ENCODE data around the gene DCLRE1A.
"Not testable (repeated sequence)": the region's sequence is repeated elsewhere in the genome, so short reads cannot be mapped to it uniquely, and the experiment has no call there.

DCLRE1A gene

DNA sequence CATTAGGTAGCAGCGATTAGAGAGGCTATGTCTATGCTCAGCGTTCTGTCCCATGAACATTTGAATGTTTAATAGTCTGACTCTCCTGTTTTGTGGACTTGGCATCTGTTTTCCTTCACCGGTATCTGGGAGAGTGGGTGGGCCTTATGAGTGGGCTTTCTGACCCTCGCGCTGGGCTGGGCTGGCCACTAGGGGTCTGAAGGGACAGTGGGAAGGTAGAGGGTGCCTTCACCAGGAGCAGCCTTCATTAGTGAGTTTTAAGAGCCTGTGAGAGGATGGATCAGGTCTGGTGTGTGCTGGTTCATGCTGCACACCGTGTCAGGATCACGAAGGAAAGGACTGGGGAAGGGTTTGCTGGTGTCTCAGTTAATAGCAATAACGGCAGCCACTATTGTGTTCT lies 33.4 kb downstream of the DCLRE1A start:
- H3K27me3 ChIP-seq (ENCODE audit: control insufficient read depth, insufficient read depth, low read length) = no peaks in the 10 kb centered on the region
- H3K4me3 ChIP-seq (ENCODE audit: low read depth, low read length) = no peak overlapping the region
- H3K9ac ChIP-seq (ENCODE audit: low read depth, low read length) = no peak overlapping the region
- peaks cover 13% of the 10 kb centered on the region for H3K4me1 ChIP-seq (ENCODE audit: control insufficient read depth, insufficient read depth, low read length)
- H3K36me3 ChIP-seq (ENCODE audit: control insufficient read depth, insufficient read depth, low read length) = no peaks in the 10 kb centered on the region
- no peaks in the 10 kb centered on the region for H3K9me3 ChIP-seq (ENCODE audit: control insufficient read depth, insufficient read depth, low read length)

DNA sequence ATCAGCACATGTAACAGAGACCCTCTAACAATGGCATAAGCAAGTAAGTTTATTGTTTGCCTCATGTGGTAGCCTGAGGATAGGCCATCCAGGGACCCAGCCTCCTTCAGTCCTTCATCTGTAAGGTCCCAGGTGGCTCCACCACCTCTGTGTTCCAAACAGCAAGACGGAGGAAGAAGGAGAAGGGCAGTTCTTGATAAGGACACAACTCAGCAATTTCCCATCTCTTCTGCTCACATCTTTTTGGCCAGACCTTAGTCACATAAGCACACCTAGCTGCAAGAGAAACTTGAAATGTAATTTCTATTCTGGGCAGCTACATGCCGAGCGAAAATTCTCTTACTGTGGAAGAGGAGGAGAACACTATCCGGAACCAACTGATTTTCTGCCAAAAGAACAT lies 33.9 kb downstream of the DCLRE1A start:
- H3K4me3 ChIP-seq (ENCODE audit: low read depth, low read length) = no peak overlapping the region
- no peak overlapping the region for H3K9ac ChIP-seq (ENCODE audit: low read depth, low read length)
- H3K9me3 ChIP-seq (ENCODE audit: control insufficient read depth, insufficient read depth, low read length) = no peaks in the 10 kb centered on the region
- no peaks in the 10 kb centered on the region for H3K27me3 ChIP-seq (ENCODE audit: control insufficient read depth, insufficient read depth, low read length)
- H3K36me3 ChIP-seq (ENCODE audit: control insufficient read depth, insufficient read depth, low read length) = no peaks in the 10 kb centered on the region
- peaks cover 13% of the 10 kb centered on the region for H3K4me1 ChIP-seq (ENCODE audit: control insufficient read depth, insufficient read depth, low read length)

DNA sequence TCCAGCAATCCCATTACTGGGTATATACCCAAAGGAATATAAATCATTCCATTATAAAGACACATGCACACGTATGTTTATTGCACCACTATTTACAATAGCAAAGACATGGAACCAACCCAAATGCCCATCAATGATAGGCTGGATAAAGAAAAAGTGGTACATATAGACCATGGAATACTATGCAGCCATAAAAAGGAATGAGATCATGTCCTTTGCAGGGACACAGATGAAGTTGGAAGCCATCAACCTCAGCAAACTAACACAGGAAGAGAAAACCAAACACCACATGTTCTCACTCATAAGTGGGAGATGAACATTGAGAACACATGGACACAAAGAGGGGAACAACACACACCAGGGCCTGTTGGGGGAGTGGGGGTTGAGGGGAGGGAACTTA lies 39.2 kb downstream of the DCLRE1A start:
- H3K4me3 ChIP-seq (ENCODE audit: low read depth, low read length); H3K27me3 ChIP-seq (ENCODE audit: control insufficient read depth, insufficient read depth, low read length); H3K9ac ChIP-seq (ENCODE audit: low read depth, low read length); H3K4me1 ChIP-seq (ENCODE audit: control insufficient read depth, insufficient read depth, low read length); H3K9me3 ChIP-seq (ENCODE audit: control insufficient read depth, insufficient read depth, low read length); H3K36me3 ChIP-seq (ENCODE audit: control insufficient read depth, insufficient read depth, low read length): not testable (repeated sequence)

DNA sequence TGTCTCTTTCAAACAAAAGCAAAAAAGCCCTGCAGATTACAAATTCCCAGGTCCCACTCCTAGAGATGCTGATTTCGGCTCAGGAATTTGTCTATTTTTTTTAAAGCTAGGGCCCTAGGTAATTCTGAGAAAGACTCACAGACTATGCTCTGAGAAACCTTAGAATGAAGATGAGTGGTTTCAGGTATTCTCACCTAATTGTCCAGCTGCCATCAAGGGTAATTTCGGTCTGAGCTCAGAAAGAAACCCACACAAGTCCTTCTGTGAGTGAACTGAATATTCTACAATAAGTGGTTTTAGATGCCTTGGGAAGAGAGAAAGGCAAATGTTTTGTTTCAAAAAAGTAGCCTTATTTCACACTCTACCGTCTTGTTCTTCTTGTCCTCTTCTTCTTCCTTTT lies 45.7 kb downstream of the DCLRE1A start:
- Histone ChIP-seq H3K27me3 (ENCODE audit: control insufficient read depth, insufficient read depth, low read length) (no peaks in the 10 kb centered on the region), H3K9ac (ENCODE audit: low read depth, low read length) (no peak overlapping the region), H3K9me3 (ENCODE audit: control insufficient read depth, insufficient read depth, low read length) (no peaks in the 10 kb centered on the region), H3K36me3 (ENCODE audit: control insufficient read depth, insufficient read depth, low read length) (no peaks in the 10 kb centered on the region), H3K4me1 (ENCODE audit: control insufficient read depth, insufficient read depth, low read length) (no peaks in the 10 kb centered on the region), H3K4me3 (ENCODE audit: low read depth, low read length) (no peak overlapping the region)

DNA sequence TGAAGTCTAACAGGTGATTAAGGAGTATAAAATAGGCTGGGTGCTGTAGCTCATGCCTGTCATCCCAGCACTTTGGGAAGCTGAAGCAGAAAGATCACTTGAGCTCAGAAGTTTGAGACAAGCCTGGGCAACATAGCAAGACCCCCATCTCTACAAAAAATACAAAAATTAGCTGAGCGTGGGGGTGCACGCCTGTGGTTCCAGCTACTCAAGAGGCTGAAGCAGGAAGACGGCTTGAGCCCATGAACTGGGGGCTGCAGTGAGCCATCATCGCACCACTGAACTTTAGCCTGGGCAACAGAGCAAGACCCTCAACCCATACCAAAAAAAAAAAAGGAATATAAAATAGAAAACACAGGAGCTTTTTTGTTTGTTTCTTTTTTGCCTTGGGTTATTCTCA lies 47.4 kb downstream of the DCLRE1A start:
- no peak overlapping the region for H3K4me3 ChIP-seq (ENCODE audit: low read depth, low read length)
- H3K9me3 ChIP-seq (ENCODE audit: control insufficient read depth, insufficient read depth, low read length) = no peaks in the 10 kb centered on the region
- no peaks in the 10 kb centered on the region for H3K36me3 ChIP-seq (ENCODE audit: control insufficient read depth, insufficient read depth, low read length)
- H3K27me3 ChIP-seq (ENCODE audit: control insufficient read depth, insufficient read depth, low read length) = no peaks in the 10 kb centered on the region
- H3K9ac ChIP-seq (ENCODE audit: low read depth, low read length) = no peak overlapping the region
- no peaks in the 10 kb centered on the region for H3K4me1 ChIP-seq (ENCODE audit: control insufficient read depth, insufficient read depth, low read length)

DNA sequence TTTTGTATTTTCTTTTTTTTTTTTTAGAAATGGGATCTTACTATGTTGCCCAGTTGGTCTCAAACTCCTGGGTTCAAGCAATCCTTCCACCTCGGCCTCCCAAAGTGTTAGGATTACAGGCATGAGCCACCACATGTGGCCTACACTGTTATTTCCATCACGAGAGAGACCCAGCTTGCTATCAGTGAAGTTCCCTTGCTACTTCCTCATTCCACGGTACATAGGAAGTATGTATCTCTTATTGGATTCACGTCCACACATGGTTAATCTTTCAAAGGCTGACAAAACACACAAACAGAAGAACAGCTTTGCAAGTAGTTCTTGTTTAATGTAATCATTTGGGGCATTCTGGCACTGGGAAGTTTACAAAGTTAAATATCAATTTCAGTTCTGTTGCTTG lies 50.9 kb downstream of the DCLRE1A start:
- Histone ChIP-seq H3K27me3 (ENCODE audit: control insufficient read depth, insufficient read depth, low read length) (no peaks in the 10 kb centered on the region), H3K9ac (ENCODE audit: low read depth, low read length) (no peak overlapping the region), H3K36me3 (ENCODE audit: control insufficient read depth, insufficient read depth, low read length) (no peaks in the 10 kb centered on the region), H3K4me1 (ENCODE audit: control insufficient read depth, insufficient read depth, low read length) (no peaks in the 10 kb centered on the region), H3K4me3 (ENCODE audit: low read depth, low read length) (no peak overlapping the region), H3K9me3 (ENCODE audit: control insufficient read depth, insufficient read depth, low read length) (no peaks in the 10 kb centered on the region)

DNA sequence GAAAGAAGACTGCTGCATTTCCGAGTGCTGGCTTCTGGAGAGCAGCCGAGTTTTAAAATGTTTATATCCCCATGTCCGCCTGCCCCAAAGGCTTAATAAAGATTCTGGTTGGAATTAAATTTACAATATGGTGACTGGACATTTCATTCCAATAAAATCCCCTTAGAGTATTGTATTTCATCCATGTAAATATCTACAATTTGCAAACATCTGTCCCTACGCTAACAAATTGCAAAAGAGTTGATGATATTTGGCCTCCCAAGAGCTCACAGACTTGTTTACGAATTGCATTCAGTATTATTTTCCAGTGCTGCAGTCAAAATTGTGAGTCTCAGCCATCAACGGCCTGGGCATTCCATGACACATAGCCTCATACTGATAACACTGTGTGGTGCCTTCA lies 52.3 kb downstream of the DCLRE1A start:
- Histone ChIP-seq H3K27me3 (ENCODE audit: control insufficient read depth, insufficient read depth, low read length) (no peaks in the 10 kb centered on the region), H3K36me3 (ENCODE audit: control insufficient read depth, insufficient read depth, low read length) (no peaks in the 10 kb centered on the region), H3K9ac (ENCODE audit: low read depth, low read length) (no peak overlapping the region), H3K9me3 (ENCODE audit: control insufficient read depth, insufficient read depth, low read length) (no peaks in the 10 kb centered on the region), H3K4me1 (ENCODE audit: control insufficient read depth, insufficient read depth, low read length) (no peaks in the 10 kb centered on the region), H3K4me3 (ENCODE audit: low read depth, low read length) (no peak overlapping the region)

DNA sequence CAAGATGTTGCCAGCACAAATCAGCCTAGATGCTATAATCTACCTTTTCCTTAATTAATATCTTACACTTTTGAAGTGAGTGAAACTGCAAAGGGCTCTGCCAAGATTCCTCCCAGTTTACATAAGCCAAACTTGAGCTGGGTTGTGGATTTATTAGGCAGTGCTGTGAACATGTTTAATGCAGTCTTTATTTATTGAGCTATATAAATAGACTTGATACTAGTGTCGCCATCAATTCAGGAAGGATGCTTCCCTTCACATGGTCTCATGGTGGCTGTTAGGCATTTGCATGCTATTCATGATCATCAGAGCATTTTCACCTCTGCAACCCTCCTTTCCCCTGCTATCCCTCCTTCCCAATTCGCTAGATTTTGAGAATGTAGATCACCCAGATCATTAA lies 62.2 kb downstream of the DCLRE1A start:
- H3K9ac ChIP-seq (ENCODE audit: low read depth, low read length) = no peak overlapping the region
- H3K36me3 ChIP-seq (ENCODE audit: control insufficient read depth, insufficient read depth, low read length) = no peaks in the 10 kb centered on the region
- no peak overlapping the region for H3K4me3 ChIP-seq (ENCODE audit: low read depth, low read length)
- peaks cover 2% of the 10 kb centered on the region for H3K4me1 ChIP-seq (ENCODE audit: control insufficient read depth, insufficient read depth, low read length)
- H3K27me3 ChIP-seq (ENCODE audit: control insufficient read depth, insufficient read depth, low read length) = no peaks in the 10 kb centered on the region
- H3K9me3 ChIP-seq (ENCODE audit: control insufficient read depth, insufficient read depth, low read length) = no peaks in the 10 kb centered on the region

DNA sequence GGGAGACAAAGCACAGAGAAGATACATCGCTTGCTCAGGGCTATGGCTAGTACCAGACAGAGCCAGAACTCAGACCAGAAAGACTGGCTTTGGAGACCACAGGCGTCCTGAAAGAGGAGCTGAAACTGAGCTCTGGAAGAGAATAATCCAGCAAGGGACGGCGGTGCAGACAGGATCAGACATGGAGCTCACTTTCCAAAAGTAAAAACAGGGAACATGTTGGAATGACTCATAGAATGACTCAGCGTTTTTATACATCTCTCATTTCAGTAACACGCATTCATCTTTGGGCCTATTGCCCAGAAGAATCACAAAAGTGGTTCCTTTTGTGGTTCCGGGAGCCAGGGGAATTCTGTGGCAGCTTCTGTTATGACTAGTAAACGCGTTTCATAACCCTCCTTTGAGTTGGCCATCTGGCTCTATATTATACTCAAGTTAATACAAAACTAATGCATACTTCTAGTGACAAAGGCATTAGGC lies 65.2 kb downstream of the DCLRE1A start:
- H3K4me1 ChIP-seq (ENCODE audit: control insufficient read depth, insufficient read depth, low read length) = peaks cover 2% of the 10 kb centered on the region
- H3K27me3 ChIP-seq (ENCODE audit: control insufficient read depth, insufficient read depth, low read length) = no peaks in the 10 kb centered on the region
- no peaks in the 10 kb centered on the region for H3K9me3 ChIP-seq (ENCODE audit: control insufficient read depth, insufficient read depth, low read length)
- no peak overlapping the region for H3K4me3 ChIP-seq (ENCODE audit: low read depth, low read length)
- H3K36me3 ChIP-seq (ENCODE audit: control insufficient read depth, insufficient read depth, low read length) = no peaks in the 10 kb centered on the region
- H3K9ac ChIP-seq (ENCODE audit: low read depth, low read length) = no peak overlapping the region
